ENCODE data around the gene CDR2. TPM values are rescaled to one million over a fixed set of nuclear protein-coding genes. Genes with fewer than 3 reads are reported as not detected.

CDR2 gene
- total RNA-seq, 1 donor from 2014 or later, result 28.0 TPM

- no peak overlapping the region for H3K9ac ChIP-seq
- H2AFZ ChIP-seq (replicated peaks), result no peak overlapping the region
- H3K4me1 Mint-ChIP-seq, result no peaks in the 10 kb centered on the region
- H3K27ac Mint-ChIP-seq, result no peak overlapping the region
- H3K27me3 Mint-ChIP-seq (ENCODE audit: insufficient read depth, low read depth), result no peaks in the 10 kb centered on the region
- H3K9me3 Mint-ChIP-seq, result no peaks in the 10 kb centered on the region
- no peaks in the 10 kb centered on the region for H3K4me1 ChIP-seq
- no peak overlapping the region for H3K4me2 ChIP-seq
- H3K79me2 ChIP-seq (ENCODE audit: low read depth), result no peaks in the 10 kb centered on the region
- no peaks in the 10 kb centered on the region for H3K27me3 ChIP-seq
- H3K4me3 Mint-ChIP-seq, result no peak overlapping the region
- TF ChIP-seq, protein P1, sequence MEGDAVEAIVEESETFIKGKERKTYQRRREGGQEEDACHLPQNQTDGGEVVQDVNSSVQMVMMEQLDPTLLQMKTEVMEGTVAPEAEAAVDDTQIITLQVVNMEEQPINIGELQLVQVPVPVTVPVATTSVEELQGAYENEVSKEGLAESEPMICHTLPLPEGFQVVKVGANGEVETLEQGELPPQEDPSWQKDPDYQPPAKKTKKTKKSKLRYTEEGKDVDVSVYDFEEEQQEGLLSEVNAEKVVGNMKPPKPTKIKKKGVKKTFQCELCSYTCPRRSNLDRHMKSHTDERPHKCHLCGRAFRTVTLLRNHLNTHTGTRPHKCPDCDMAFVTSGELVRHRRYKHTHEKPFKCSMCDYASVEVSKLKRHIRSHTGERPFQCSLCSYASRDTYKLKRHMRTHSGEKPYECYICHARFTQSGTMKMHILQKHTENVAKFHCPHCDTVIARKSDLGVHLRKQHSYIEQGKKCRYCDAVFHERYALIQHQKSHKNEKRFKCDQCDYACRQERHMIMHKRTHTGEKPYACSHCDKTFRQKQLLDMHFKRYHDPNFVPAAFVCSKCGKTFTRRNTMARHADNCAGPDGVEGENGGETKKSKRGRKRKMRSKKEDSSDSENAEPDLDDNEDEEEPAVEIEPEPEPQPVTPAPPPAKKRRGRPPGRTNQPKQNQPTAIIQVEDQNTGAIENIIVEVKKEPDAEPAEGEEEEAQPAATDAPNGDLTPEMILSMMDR (IDR thresholded peaks at IDR 0.05), result no peak
- TF ChIP-seq EZH2phosphoT487 (IDR thresholded peaks at IDR 0.05) (no peak), EZH2 (IDR thresholded peaks at IDR 0.05) (no peak)
- H3K27ac ChIP-seq, result no peak overlapping the region
- no peak for DNase-seq (ENCODE audit: low spot score)
- H3F3A ChIP-seq (ENCODE audit: low read depth), result no peaks in the 10 kb centered on the region
- H3K9me3 ChIP-seq (ENCODE audit: low read depth), result no peaks in the 10 kb centered on the region
- H3K36me3 Mint-ChIP-seq, result no peaks in the 10 kb centered on the region
- H3K36me3 ChIP-seq, result no peaks in the 10 kb centered on the region
- no peak overlapping the region for H3K4me3 ChIP-seq
- no peaks in the 10 kb centered on the region for H4K20me1 ChIP-seq (ENCODE audit: low read depth)
These were observed 27.8 kb upstream of the CDR2 start for GRCh38 chr16:22402191-22402590.

- Histone ChIP-seq H3K27ac (no peak overlapping the region), H2AFZ (replicated peaks) (no peak overlapping the region), H3K9ac (no peak overlapping the region), H3K36me3 (no peaks in the 10 kb centered on the region), H3K4me2 (no peak overlapping the region), H3K9me3 (ENCODE audit: low read depth) (no peaks in the 10 kb centered on the region), H3K4me1 (no peaks in the 10 kb centered on the region), H3F3A (ENCODE audit: low read depth) (no peaks in the 10 kb centered on the region), H4K20me1 (ENCODE audit: low read depth) (no peaks in the 10 kb centered on the region), H3K79me2 (ENCODE audit: low read depth) (no peaks in the 10 kb centered on the region), H3K27me3 (no peaks in the 10 kb centered on the region), H3K4me3 (no peak overlapping the region)
- TF ChIP-seq, protein P1 (IDR thresholded peaks at IDR 0.05), result no peak
- H3K4me1 Mint-ChIP-seq, result no peaks in the 10 kb centered on the region
- H3K36me3 Mint-ChIP-seq, result no peaks in the 10 kb centered on the region
- no peak overlapping the region for H3K27ac Mint-ChIP-seq
- DNase-seq (ENCODE audit: low spot score), result no peak
- H3K9me3 Mint-ChIP-seq, result no peaks in the 10 kb centered on the region
- H3K27me3 Mint-ChIP-seq (ENCODE audit: insufficient read depth, low read depth), result no peaks in the 10 kb centered on the region
- H3K4me3 Mint-ChIP-seq, result no peak overlapping the region
These were observed 26.5 kb upstream of the CDR2 start for GRCh38 chr16:22400900-22401299.

GRCh38 chr16:22397931-22398330 lies 23.5 kb upstream of the CDR2 start:
- Histone ChIP-seq H3K4me2 (no peak overlapping the region), H3K9me3 (ENCODE audit: low read depth) (no peaks in the 10 kb centered on the region), H2AFZ (replicated peaks) (no peak overlapping the region), H3K4me3 (no peak overlapping the region), H3K4me1 (no peaks in the 10 kb centered on the region), H3K79me2 (ENCODE audit: low read depth) (no peaks in the 10 kb centered on the region), H3K36me3 (no peaks in the 10 kb centered on the region), H4K20me1 (ENCODE audit: low read depth) (no peaks in the 10 kb centered on the region), H3K27ac (no peak overlapping the region), H3F3A (ENCODE audit: low read depth) (no peaks in the 10 kb centered on the region), H3K27me3 (no peaks in the 10 kb centered on the region), H3K9ac (no peak overlapping the region)
- DNase-seq (ENCODE audit: low spot score), result no peak
- H3K4me3 Mint-ChIP-seq, result no peak overlapping the region
- no peaks in the 10 kb centered on the region for H3K27me3 Mint-ChIP-seq (ENCODE audit: insufficient read depth, low read depth)
- TF ChIP-seq EZH2phosphoT487 (IDR thresholded peaks at IDR 0.05), result no peak
- no peak for TF ChIP-seq EZH2 (IDR thresholded peaks at IDR 0.05)
- TF ChIP-seq, protein P1 (IDR thresholded peaks at IDR 0.05), result no peak
- no peaks in the 10 kb centered on the region for H3K9me3 Mint-ChIP-seq
- no peaks in the 10 kb centered on the region for H3K36me3 Mint-ChIP-seq
- H3K4me1 Mint-ChIP-seq, result no peaks in the 10 kb centered on the region
- no peak overlapping the region for H3K27ac Mint-ChIP-seq

DNA sequence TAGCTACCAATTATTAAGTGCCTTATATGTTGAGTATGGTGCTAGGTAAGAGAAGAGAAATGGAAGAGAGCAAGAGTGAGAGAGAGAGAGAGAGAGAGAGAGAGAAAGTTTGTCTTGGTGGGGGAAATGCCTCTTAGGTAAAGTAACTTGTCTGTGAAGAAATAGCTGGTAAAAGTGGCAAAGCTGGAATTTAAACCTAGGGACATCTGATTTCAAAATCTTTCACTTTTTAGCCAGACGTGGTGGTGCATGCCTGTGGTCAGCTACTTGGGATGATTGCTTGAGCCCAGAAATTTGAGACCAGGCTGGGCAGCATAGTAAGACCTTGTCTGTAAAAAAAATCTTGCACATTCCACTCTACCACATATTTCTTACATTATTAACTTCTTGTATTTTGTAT lies 23.0 kb upstream of the CDR2 start:
- no peaks in the 10 kb centered on the region for H3K27me3 ChIP-seq
- H3K4me3 ChIP-seq, result no peak overlapping the region
- Mint-ChIP-seq H3K4me3 (no peak overlapping the region), H3K36me3 (no peaks in the 10 kb centered on the region), H3K27me3 (ENCODE audit: insufficient read depth, low read depth) (no peaks in the 10 kb centered on the region), H3K9me3 (no peaks in the 10 kb centered on the region), H3K4me1 (no peaks in the 10 kb centered on the region), H3K27ac (no peak overlapping the region)
- H4K20me1 ChIP-seq (ENCODE audit: low read depth), result no peaks in the 10 kb centered on the region
- H3K9me3 ChIP-seq (ENCODE audit: low read depth), result no peaks in the 10 kb centered on the region
- no peak overlapping the region for H3K4me2 ChIP-seq
- DNase-seq (ENCODE audit: low spot score), result no peak
- H3K4me1 ChIP-seq, result no peaks in the 10 kb centered on the region
- TF ChIP-seq EZH2 (IDR thresholded peaks at IDR 0.05), result no peak
- TF ChIP-seq, protein P1 (IDR thresholded peaks at IDR 0.05), result no peak
- no peak for TF ChIP-seq EZH2phosphoT487 (IDR thresholded peaks at IDR 0.05)
- H3K9ac ChIP-seq, result no peak overlapping the region
- no peak overlapping the region for H2AFZ ChIP-seq (replicated peaks)
- no peaks in the 10 kb centered on the region for H3K36me3 ChIP-seq
- H3K79me2 ChIP-seq (ENCODE audit: low read depth), result no peaks in the 10 kb centered on the region
- no peaks in the 10 kb centered on the region for H3F3A ChIP-seq (ENCODE audit: low read depth)
- H3K27ac ChIP-seq, result no peak overlapping the region

Measured in neural progenitor cell (in vitro differentiated cells).